Ovary (tissue), 3 donors: ENCODE measurements around the gene GNAL.

Experiments
- EP300 ChIP-seq: sonication (generic); formaldehyde crosslinking; IDR thresholded peaks from one replicate; pipeline ENCODE4 v1.6.1; 2017; ENCODE audit warnings: antibody characterized with exemption
- POLR2A ChIP-seq: fragments of 450-650 bp; IDR thresholded peaks from one replicate; pipeline ENCODE4 v1.6.1; 2017; ENCODE audit warnings: antibody characterized with exemption, mild to moderate bottlenecking, moderate library complexity
- TF ChIP-seq, protein P1 (sequence below), 3 donors: fragments of 450-650 bp in 2 of 3; fragments of 200-600 bp in 1 of 3; IDR thresholded peaks; one replicate each; pipeline versions ENCODE4 v1.5.1 to v1.8.0; 2016 to 2022; ENCODE audit warnings: antibody characterized with exemption in 3 of 3, mild to moderate bottlenecking in 1 of 3
- donor health status: DM: no; HTN: no; CAD: no.

DNA sequence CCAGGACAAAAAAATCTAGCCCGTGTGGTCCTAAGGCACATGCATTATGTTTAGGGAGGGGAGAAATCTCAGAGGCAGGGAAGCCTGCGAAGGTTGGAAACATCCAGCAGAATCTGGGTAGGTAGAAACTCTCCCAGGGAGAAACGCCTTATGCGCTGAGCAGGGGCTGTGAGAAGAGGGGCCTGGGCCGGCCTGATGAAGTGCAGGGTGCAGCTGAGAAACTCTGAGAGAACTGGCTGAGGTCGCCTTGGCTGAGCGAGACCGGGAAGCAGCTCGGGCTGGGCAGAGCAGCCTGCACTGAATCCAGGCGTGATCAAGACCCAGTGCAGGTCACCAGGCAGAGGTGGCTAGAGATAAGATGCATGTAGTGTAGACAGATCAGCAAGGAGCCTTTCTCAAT lies 177.3 kb downstream of the GNAL start:
- TF ChIP-seq, protein P1, sequence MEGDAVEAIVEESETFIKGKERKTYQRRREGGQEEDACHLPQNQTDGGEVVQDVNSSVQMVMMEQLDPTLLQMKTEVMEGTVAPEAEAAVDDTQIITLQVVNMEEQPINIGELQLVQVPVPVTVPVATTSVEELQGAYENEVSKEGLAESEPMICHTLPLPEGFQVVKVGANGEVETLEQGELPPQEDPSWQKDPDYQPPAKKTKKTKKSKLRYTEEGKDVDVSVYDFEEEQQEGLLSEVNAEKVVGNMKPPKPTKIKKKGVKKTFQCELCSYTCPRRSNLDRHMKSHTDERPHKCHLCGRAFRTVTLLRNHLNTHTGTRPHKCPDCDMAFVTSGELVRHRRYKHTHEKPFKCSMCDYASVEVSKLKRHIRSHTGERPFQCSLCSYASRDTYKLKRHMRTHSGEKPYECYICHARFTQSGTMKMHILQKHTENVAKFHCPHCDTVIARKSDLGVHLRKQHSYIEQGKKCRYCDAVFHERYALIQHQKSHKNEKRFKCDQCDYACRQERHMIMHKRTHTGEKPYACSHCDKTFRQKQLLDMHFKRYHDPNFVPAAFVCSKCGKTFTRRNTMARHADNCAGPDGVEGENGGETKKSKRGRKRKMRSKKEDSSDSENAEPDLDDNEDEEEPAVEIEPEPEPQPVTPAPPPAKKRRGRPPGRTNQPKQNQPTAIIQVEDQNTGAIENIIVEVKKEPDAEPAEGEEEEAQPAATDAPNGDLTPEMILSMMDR (IDR thresholded peaks at IDR 0.05), result no peak
- TF ChIP-seq POLR2A (no peak), EP300 (no peak)
